PFSK-1 (cell line): ENCODE data around the gene SLC4A3.

ENCODE experiments used
- POLR2AphosphoS5 ChIP-seq: IDR thresholded peaks from 2 replicates; pipeline ENCODE4 v1.6.1; 2012; ENCODE audit warnings: low read depth, mild to moderate bottlenecking, control low read depth, low read length, moderate library complexity
- SIN3A ChIP-seq: IDR thresholded peaks from 2 replicates; pipeline ENCODE4 v1.6.1; 2012; ENCODE audit warnings: mild to moderate bottlenecking, low read length, moderate library complexity, borderline replicate concordance; ENCODE audit not compliant: insufficient read depth
- TAF1 ChIP-seq: IDR thresholded peaks from 2 replicates; pipeline ENCODE4 v1.6.1; 2012; ENCODE audit warnings: low read length, control low read depth, borderline replicate concordance; ENCODE audit not compliant: insufficient read depth
- TF ChIP-seq, protein P1 (sequence below), 2 experiments: IDR thresholded peaks; 2 replicates each; pipeline versions ENCODE4 v1.6.1 to v1.8.0; 2011 to 2012; ENCODE audit warnings: low read depth in 2 of 2, low read length in 2 of 2, control low read depth in 1 of 2, inconsistent platforms in 1 of 2, mild to moderate bottlenecking in 1 of 2, moderate library complexity in 1 of 2; ENCODE audit not compliant: insufficient read depth in 1 of 2

DNA sequence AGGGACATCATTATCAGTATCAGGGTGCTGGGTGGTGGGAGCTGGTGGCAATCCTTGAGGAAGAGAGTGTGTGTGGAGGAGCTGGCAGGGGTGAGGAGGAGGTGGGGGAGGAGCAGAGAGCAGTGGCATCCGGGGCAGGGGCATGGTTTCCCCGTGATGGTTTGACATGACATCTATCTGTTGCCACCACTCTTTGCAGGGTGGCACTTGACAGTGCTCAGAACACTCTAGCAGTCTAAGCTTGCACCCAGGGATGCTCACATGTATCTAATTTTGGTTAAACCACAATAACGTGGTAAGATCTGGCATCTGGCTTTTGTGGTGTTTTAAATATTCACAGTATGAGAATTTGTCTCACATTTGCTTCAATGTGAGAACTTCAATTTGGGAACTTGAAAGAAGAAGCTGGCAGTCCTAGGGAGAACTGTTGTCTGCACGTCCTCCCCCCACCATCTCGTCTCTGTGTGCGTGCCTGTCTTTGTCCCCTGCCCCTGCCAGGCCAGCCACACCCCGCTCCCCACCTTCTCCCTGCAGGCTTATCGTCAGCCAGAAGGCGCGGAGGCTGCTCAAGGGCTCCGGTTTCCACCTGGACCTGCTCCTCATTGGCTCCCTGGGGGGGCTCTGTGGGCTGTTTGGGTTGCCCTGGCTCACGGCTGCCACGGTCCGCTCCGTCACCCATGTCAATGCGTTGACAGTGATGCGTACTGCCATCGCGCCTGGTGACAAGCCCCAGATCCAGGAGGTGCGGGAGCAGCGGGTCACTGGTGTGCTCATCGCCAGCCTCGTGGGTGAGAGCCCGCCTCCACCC, 11.7 kb downstream of the SLC4A3 start:
- TF ChIP-seq POLR2AphosphoS5 (no peak), SIN3A (no peak), TAF1 (no peak)
- TF ChIP-seq, protein P1, sequence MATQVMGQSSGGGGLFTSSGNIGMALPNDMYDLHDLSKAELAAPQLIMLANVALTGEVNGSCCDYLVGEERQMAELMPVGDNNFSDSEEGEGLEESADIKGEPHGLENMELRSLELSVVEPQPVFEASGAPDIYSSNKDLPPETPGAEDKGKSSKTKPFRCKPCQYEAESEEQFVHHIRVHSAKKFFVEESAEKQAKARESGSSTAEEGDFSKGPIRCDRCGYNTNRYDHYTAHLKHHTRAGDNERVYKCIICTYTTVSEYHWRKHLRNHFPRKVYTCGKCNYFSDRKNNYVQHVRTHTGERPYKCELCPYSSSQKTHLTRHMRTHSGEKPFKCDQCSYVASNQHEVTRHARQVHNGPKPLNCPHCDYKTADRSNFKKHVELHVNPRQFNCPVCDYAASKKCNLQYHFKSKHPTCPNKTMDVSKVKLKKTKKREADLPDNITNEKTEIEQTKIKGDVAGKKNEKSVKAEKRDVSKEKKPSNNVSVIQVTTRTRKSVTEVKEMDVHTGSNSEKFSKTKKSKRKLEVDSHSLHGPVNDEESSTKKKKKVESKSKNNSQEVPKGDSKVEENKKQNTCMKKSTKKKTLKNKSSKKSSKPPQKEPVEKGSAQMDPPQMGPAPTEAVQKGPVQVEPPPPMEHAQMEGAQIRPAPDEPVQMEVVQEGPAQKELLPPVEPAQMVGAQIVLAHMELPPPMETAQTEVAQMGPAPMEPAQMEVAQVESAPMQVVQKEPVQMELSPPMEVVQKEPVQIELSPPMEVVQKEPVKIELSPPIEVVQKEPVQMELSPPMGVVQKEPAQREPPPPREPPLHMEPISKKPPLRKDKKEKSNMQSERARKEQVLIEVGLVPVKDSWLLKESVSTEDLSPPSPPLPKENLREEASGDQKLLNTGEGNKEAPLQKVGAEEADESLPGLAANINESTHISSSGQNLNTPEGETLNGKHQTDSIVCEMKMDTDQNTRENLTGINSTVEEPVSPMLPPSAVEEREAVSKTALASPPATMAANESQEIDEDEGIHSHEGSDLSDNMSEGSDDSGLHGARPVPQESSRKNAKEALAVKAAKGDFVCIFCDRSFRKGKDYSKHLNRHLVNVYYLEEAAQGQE (IDR thresholded peaks at IDR 0.05; ENCODE audit: insufficient read depth in 1 of 2, low read depth in 2 of 2, low read length in 2 of 2) = no peak
